IMR-90 (cell line): ENCODE measurements around the gene FBP1. TPM values are rescaled to one million over a fixed set of nuclear protein-coding genes. Genes with fewer than 3 reads are reported as not detected.

Experiments used
- ATAC-seq: fragments of 200-7000 bp; cut with Tn5 transposase; 2 replicates; pipeline ENCODE4 v1.9.1; 2020; ENCODE audit warnings: low read depth, mild to moderate bottlenecking, moderate library complexity
- BruUV-seq: library from RNA; stranded (reverse); fragments of 400-500 nt; replicated peaks from 2 replicates; lab custom pipeline; 2021; lab: Mats Ljungman, UMichigan
- CTCF ChIA-PET: fragments of 300-600 bp; formaldehyde crosslinking; extraction: SDS; loops from one replicate; lab custom pipeline; 2021; ENCODE audit warnings: antibody characterized with exemption; lab: Yijun Ruan, JAX
- POLR2A ChIA-PET: fragments of 300-600 bp; sonication (Branson Sonifier 250); formaldehyde crosslinking; loops from one replicate; lab custom pipeline; 2022; ENCODE audit warnings: antibody characterized with exemption; ENCODE audit not compliant: unreplicated experiment; lab: Charles Lee
- DNase-seq: peaks from one replicate; pipeline ENCODE4 v3.0.0; 2013
- H2AFZ ChIP-seq: replicated peaks from 2 replicates; pipeline ENCODE3; 2013; ENCODE audit warnings: low read length, mild to moderate bottlenecking; ENCODE audit not compliant: poor library complexity
- H2AK5ac ChIP-seq: 2 replicates; pipeline ENCODE4 v1.6.1; 2013; ENCODE audit warnings: low read depth, low read length, inconsistent platforms
- H2AK9ac ChIP-seq: replicated peaks from 2 replicates; pipeline ENCODE3; 2013; ENCODE audit warnings: mild to moderate bottlenecking, low read depth, low read length, moderate library complexity; ENCODE audit not compliant: poor library complexity
- H2BK120ac ChIP-seq: 2 replicates; pipeline ENCODE4 v1.6.1; 2013; ENCODE audit warnings: low read depth, low read length, inconsistent platforms
- H2BK15ac ChIP-seq: 3 replicates; pipeline ENCODE4 v1.6.1; 2013; ENCODE audit warnings: low read depth, low read length, inconsistent platforms
- H2BK20ac ChIP-seq: 2 replicates; pipeline ENCODE4 v1.6.1; 2013; ENCODE audit warnings: low read depth, mild to moderate bottlenecking, inconsistent platforms, low read length, moderate library complexity
- H2BK5ac ChIP-seq: 2 replicates; pipeline ENCODE4 v1.6.1; 2013; ENCODE audit warnings: mild to moderate bottlenecking, low read depth, low read length, inconsistent platforms; ENCODE audit not compliant: poor library complexity, severe bottlenecking
- H3K14ac ChIP-seq: replicated peaks from 2 replicates; pipeline ENCODE4 v1.6.1; 2013; ENCODE audit warnings: low read depth, low read length, inconsistent platforms
- H3K18ac ChIP-seq: 2 replicates; pipeline ENCODE4 v1.6.1; 2013; ENCODE audit warnings: low read depth, low read length, control low read depth
- H3K23ac ChIP-seq: 2 replicates; pipeline ENCODE4 v1.6.1; 2013; ENCODE audit warnings: low read depth, low read length, inconsistent platforms
- H3K27ac ChIP-seq: 2 replicates; pipeline ENCODE4 v1.5.1; 2013; ENCODE audit warnings: mild to moderate bottlenecking, control low read depth, low read length; ENCODE audit not compliant: insufficient read depth
- H3K27me3 ChIP-seq: 2 replicates; pipeline ENCODE4 v1.6.1; 2013; ENCODE audit warnings: low read length; ENCODE audit not compliant: control insufficient read depth, insufficient read depth
- H3K36me3 ChIP-seq: 2 replicates; pipeline ENCODE4 v1.6.1; 2013; ENCODE audit warnings: low read length, mixed read lengths; ENCODE audit not compliant: control insufficient read depth, insufficient read depth
- H3K4ac ChIP-seq: 2 replicates; pipeline ENCODE4 v1.6.1; 2013; ENCODE audit warnings: low read depth, low read length, inconsistent platforms
- H3K4me1 ChIP-seq: 2 replicates; pipeline ENCODE4 v1.6.1; 2013; ENCODE audit warnings: low read length, mixed read lengths; ENCODE audit not compliant: control insufficient read depth, insufficient read depth
- H3K4me2 ChIP-seq: 2 replicates; pipeline ENCODE4 v1.6.1; 2013; ENCODE audit warnings: low read depth, mild to moderate bottlenecking, control low read depth, low read length, moderate library complexity
- H3K4me3 ChIP-seq: 2 replicates; pipeline ENCODE4 v1.5.1; 2013; ENCODE audit warnings: low read depth, mild to moderate bottlenecking, control low read depth, low read length, moderate library complexity; ENCODE audit not compliant: insufficient read depth
- H3K56ac ChIP-seq: 2 replicates; pipeline ENCODE4 v1.6.1; 2013; ENCODE audit warnings: low read length, inconsistent platforms; ENCODE audit not compliant: insufficient read depth; ENCODE audit errors: extremely low read depth
- H3K79me1 ChIP-seq, 2 experiments: 2 replicates each; pipeline ENCODE4 v1.6.1; 2013; ENCODE audit warnings: low read length in 2 of 2, inconsistent platforms in 1 of 2, low read depth in 1 of 2
- H3K9ac ChIP-seq: 2 replicates; pipeline ENCODE4 v1.6.1; 2013; ENCODE audit warnings: low read depth, low read length, control low read depth
- H3K9me1 ChIP-seq: 2 replicates; pipeline ENCODE4 v1.6.1; 2013; ENCODE audit warnings: low read length, inconsistent platforms; ENCODE audit not compliant: insufficient read depth
- H3K9me3 ChIP-seq: 2 replicates; pipeline ENCODE4 v1.6.1; 2013; ENCODE audit warnings: low read length; ENCODE audit not compliant: control insufficient read depth, insufficient read depth
- H4K20me1 ChIP-seq: 2 replicates; pipeline ENCODE4 v1.6.1; 2013; ENCODE audit warnings: low read length, inconsistent platforms; ENCODE audit not compliant: insufficient read depth
- H4K5ac ChIP-seq: 2 replicates; pipeline ENCODE4 v1.6.1; 2013; ENCODE audit warnings: mild to moderate bottlenecking, low read depth, low read length, control low read depth
- H4K8ac ChIP-seq, 2 experiments: 2 replicates each; pipeline ENCODE4 v1.6.1; 2013; ENCODE audit warnings: low read depth in 2 of 2, low read length in 2 of 2, control low read depth in 1 of 2, inconsistent platforms in 1 of 2
- H4K91ac ChIP-seq: 2 replicates; pipeline ENCODE4 v1.6.1; 2013; ENCODE audit warnings: low read depth, low read length, inconsistent platforms; ENCODE audit not compliant: insufficient read depth
- BHLHE40 ChIP-seq: fragments of 150-350 bp; IDR thresholded peaks from 2 replicates; pipeline ENCODE4 v1.6.1; 2016; ENCODE audit warnings: mild to moderate bottlenecking, low read depth, low read length
- CEBPB ChIP-seq: IDR thresholded peaks from 2 replicates; pipeline ENCODE4 v1.6.1; 2012; ENCODE audit warnings: low read depth, low read length, improper control_type of control experiment
- CTCF ChIP-seq: conservative IDR thresholded peaks from 2 replicates; pipeline ENCODE4 v1.5.1; 2012; ENCODE audit warnings: mild to moderate bottlenecking, low read depth, low read length, improper control_type of control experiment
- MAFK ChIP-seq: IDR thresholded peaks from 2 replicates; pipeline ENCODE4 v1.6.1; 2012; ENCODE audit warnings: low read depth, low read length, improper control_type of control experiment
- MAZ ChIP-seq: IDR thresholded peaks from 2 replicates; pipeline ENCODE4 v1.6.1; 2012; ENCODE audit warnings: low read depth, mild to moderate bottlenecking, low read length, improper control_type of control experiment, moderate library complexity, borderline replicate concordance
- MXI1 ChIP-seq: IDR thresholded peaks from 2 replicates; pipeline ENCODE4 v1.6.1; 2012; ENCODE audit warnings: low read depth, mild to moderate bottlenecking, low read length, moderate library complexity, borderline replicate concordance
- NFE2L2 ChIP-seq: fragments of 150-350 bp; IDR thresholded peaks from 2 replicates; pipeline ENCODE4 v1.6.1; 2016; ENCODE audit warnings: low read depth, mild to moderate bottlenecking, low read length
- POLR2A ChIP-seq: IDR thresholded peaks from 2 replicates; pipeline ENCODE4 v1.6.1; 2012; ENCODE audit warnings: mild to moderate bottlenecking, low read depth, low read length
- RAD21 ChIP-seq: IDR thresholded peaks from 2 replicates; pipeline ENCODE4 v1.6.1; 2012; ENCODE audit warnings: low read length, improper control_type of control experiment
- RFX5 ChIP-seq: IDR thresholded peaks from 2 replicates; pipeline ENCODE4 v1.8.0; 2012; ENCODE audit warnings: low read depth, mild to moderate bottlenecking, low read length, moderate library complexity
- WGBS, 2 experiments: methylation state at CpG; one replicate each; pipeline versions ENCODE4 v1.1.5 to v1.1.7; 2013; ENCODE audit warnings: missing lambda C conversion rate in 2 of 2; ENCODE audit not compliant: insufficient read length in 1 of 2; ENCODE audit errors: extremely low coverage in 2 of 2; 5-methylcytosine and 5-hydroxymethylcytosine counted together
- dilution Hi-C: fragments of 300-500 bp; cut with HindIII; formaldehyde crosslinking; loops from one replicate; pipeline ENCODE4 v1.14.3; 2018; ENCODE audit warnings: low sequenced_read_pairs; ENCODE audit not compliant: unreplicated experiment
- in situ Hi-C: fragments of 300-500 bp; cut with MboI; formaldehyde crosslinking; loops from 3 replicates; pipeline ENCODE4 v1.14.3; 2019; ENCODE audit warnings: low sequenced_read_pairs, inconsistent platforms, mixed read lengths
- intact Hi-C: fragments of 100-400 bp; cut with micrococcal nuclease; formaldehyde crosslinking; loops from 2 replicates; pipeline ENCODE4 v1.10.0; 2022
- polyA plus RNA-seq, 3 experiments: library from polyadenylated mRNA; depleted of rRNA; stranded (reverse); fragments of >200 nt; gene quantifications; 2 replicates each; pipeline ENCODE4 v1.2.3, GENCODE V29; 2012; ENCODE audit warnings: low replicate concordance in 1 of 3
- total RNA-seq: library from RNA; depleted of rRNA; stranded (reverse); fragments of >200 nt; gene quantifications from 2 replicates; pipeline ENCODE4 v1.2.3, GENCODE V29; 2012
- TF ChIP-seq, protein P1 (sequence below): fragments of 150-350 bp; IDR thresholded peaks from 2 replicates; pipeline ENCODE4 v1.6.1; 2016; ENCODE audit warnings: low read depth, mild to moderate bottlenecking, low read length, moderate library complexity, borderline replicate concordance

The FBP1 gene
- total and polyA plus RNA-seq, 2 of the 4 experiments (the other 2 are of a cell fraction): not detected

- H3K79me1 ChIP-seq: no peaks in the 10 kb centered on the region
- H2BK5ac ChIP-seq: no peak overlapping the region
- no peaks in the 10 kb centered on the region for H3K36me3 ChIP-seq
- H3K9me1 ChIP-seq: peaks cover 3% of the 10 kb centered on the region; the same call in 1 of the 2 replicates
- dilution Hi-C loops (no loop called here), intact Hi-C loops (no loop called here), in situ Hi-C loops (no loop called here)
- H3K4ac ChIP-seq: no peak overlapping the region
- H4K5ac ChIP-seq: no peak overlapping the region
- H4K20me1 ChIP-seq: no peaks in the 10 kb centered on the region
- 100% methylated on average over 1 of the region's 4 CpGs; no CpG with 5 or more reads in 1 of the 2 experiments for WGBS, 2 experiments
- H3K18ac ChIP-seq: no peak overlapping the region
- no peak overlapping the region for H2BK120ac ChIP-seq
- BruUV-seq: no TSS peak
- no peak overlapping the region for H3K14ac ChIP-seq
- no peak overlapping the region for H3K4me2 ChIP-seq
- TF ChIP-seq BHLHE40 (no peak), MXI1 (no peak), CTCF (no peak), RAD21 (no peak), MAFK (no peak), MAZ (no peak), NFE2L2 (no peak), RFX5 (no peak), CEBPB (no peak), POLR2A (no peak)
- TF ChIP-seq, protein P1, sequence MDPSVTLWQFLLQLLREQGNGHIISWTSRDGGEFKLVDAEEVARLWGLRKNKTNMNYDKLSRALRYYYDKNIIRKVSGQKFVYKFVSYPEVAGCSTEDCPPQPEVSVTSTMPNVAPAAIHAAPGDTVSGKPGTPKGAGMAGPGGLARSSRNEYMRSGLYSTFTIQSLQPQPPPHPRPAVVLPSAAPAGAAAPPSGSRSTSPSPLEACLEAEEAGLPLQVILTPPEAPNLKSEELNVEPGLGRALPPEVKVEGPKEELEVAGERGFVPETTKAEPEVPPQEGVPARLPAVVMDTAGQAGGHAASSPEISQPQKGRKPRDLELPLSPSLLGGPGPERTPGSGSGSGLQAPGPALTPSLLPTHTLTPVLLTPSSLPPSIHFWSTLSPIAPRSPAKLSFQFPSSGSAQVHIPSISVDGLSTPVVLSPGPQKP: no peak
- DNase-seq (no peak), ATAC-seq (no peak)
- no peak overlapping the region for H3K27ac ChIP-seq
- no peak overlapping the region for H2AK9ac ChIP-seq
- H2AK5ac ChIP-seq: no peak overlapping the region
- H3K23ac ChIP-seq: no peak overlapping the region
- POLR2A ChIA-PET: no interaction called here
- H3K56ac ChIP-seq: no peak overlapping the region
- H3K9me3 ChIP-seq: no peaks in the 10 kb centered on the region
- H3K27me3 ChIP-seq: peaks cover 10% of the 10 kb centered on the region
- H2BK20ac ChIP-seq: no peak overlapping the region
- CTCF ChIA-PET: no interaction called here
- H4K91ac ChIP-seq: no peak overlapping the region
- no peak overlapping the region for H4K8ac ChIP-seq
- H2BK15ac ChIP-seq: no peak overlapping the region
- H3K4me3 ChIP-seq: no peak overlapping the region
- no peak overlapping the region for H2AFZ ChIP-seq
- H3K4me1 ChIP-seq: no peaks in the 10 kb centered on the region
- no peak overlapping the region for H3K9ac ChIP-seq
Observed at GRCh38 chr9:94650949-94651348, 11.6 kb upstream of the FBP1 start.
